Ovary (tissue), 3 donors: ENCODE results near the gene PARD3B.

Experiments
- CTCF ChIP-seq, 3 donors: fragments of 450-650 bp in 2 of 3; fragments of 200-600 bp in 1 of 3; IDR thresholded peaks; one replicate each; pipeline versions ENCODE4 v1.5.1 to v1.8.0; 2016 to 2022; ENCODE audit warnings: antibody characterized with exemption in 3 of 3, mild to moderate bottlenecking in 1 of 3
- EP300 ChIP-seq: sonication (generic); formaldehyde crosslinking; IDR thresholded peaks from one replicate; pipeline ENCODE4 v1.6.1; 2017; ENCODE audit warnings: antibody characterized with exemption
- POLR2A ChIP-seq: fragments of 450-650 bp; IDR thresholded peaks from one replicate; pipeline ENCODE4 v1.6.1; 2017; ENCODE audit warnings: antibody characterized with exemption, mild to moderate bottlenecking, moderate library complexity
- donor health status: DM: no; HTN: no; CAD: no.

GRCh38 chr2:205475416-205475768 is 930.1 kb downstream of the PARD3B start:
- TF ChIP-seq CTCF (IDR thresholded peaks at IDR 0.05), result no peak
- TF ChIP-seq POLR2A, result no peak
- no peak for TF ChIP-seq EP300
